ENCODE measurements around the gene EPS8L3.
"Not testable (repeated sequence)": the region's sequence is repeated elsewhere in the genome, so short reads cannot be mapped to it uniquely, and the experiment has no call there.

EPS8L3 gene

GRCh38 chr1:109760581-109761226 is 3.0 kb downstream of the EPS8L3 start:
- DNase-seq, result no peak

GRCh38 chr1:109759513-109760334 is 4.0 kb downstream of the EPS8L3 start:
- H3K27me3 ChIP-seq (replicated peaks), result no peaks in the 10 kb centered on the region
- no peak for TF ChIP-seq CTCF (IDR thresholded peaks at IDR 0.05; ENCODE audit: low read depth, low read length, missing control alignments)
- no peak overlapping the region for H3K27ac ChIP-seq
- H3K4me3 ChIP-seq (ENCODE audit: low read depth, low read length), result no peak overlapping the region
- no peak for DNase-seq
- no peaks in the 10 kb centered on the region for H3K36me3 ChIP-seq (replicated peaks)
- in situ Hi-C loops (cut with HindIII; ENCODE audit: low pct_ligation_motif_present, low sequenced_read_pairs), result loop anchor here (10.0 kb wide), 1 partner anchor 105 kb away; the partner anchor contains the start of gene GSTM4

More at GRCh38 chr1:109760581-109761226, 3.0 kb downstream of the EPS8L3 start:
- H3K4me3 ChIP-seq (ENCODE audit: low read depth, low read length), result no peak overlapping the region
- in situ Hi-C loops (cut with HindIII; ENCODE audit: low pct_ligation_motif_present, low sequenced_read_pairs), result loop anchor here (10.0 kb wide), 1 partner anchor 106 kb away; the partner anchor contains the start of gene GSTM4
- H3K27ac ChIP-seq, result no peak overlapping the region
- H3K27me3 ChIP-seq (replicated peaks), result no peaks in the 10 kb centered on the region
- TF ChIP-seq CTCF (IDR thresholded peaks at IDR 0.05; ENCODE audit: low read depth, low read length, missing control alignments), result no peak
- no peaks in the 10 kb centered on the region for H3K36me3 ChIP-seq (replicated peaks)

GRCh38 chr1:109757936-109758786 is 5.6 kb downstream of the EPS8L3 start:
- DNase-seq, result no peak
- H3K4me3 ChIP-seq (ENCODE audit: low read depth, low read length), result no peak overlapping the region
- H3K27me3 ChIP-seq (replicated peaks), result no peaks in the 10 kb centered on the region
- no peak overlapping the region for H3K27ac ChIP-seq
- in situ Hi-C loops (cut with HindIII; ENCODE audit: low pct_ligation_motif_present, low sequenced_read_pairs), result no loop called here
- H3K36me3 ChIP-seq (replicated peaks), result no peaks in the 10 kb centered on the region
- TF ChIP-seq CTCF (IDR thresholded peaks at IDR 0.05; ENCODE audit: low read depth, low read length, missing control alignments), result no peak

- H3K27ac ChIP-seq, result no peak overlapping the region
- H3K36me3 ChIP-seq (replicated peaks), result no peaks in the 10 kb centered on the region
- no peak for DNase-seq
- in situ Hi-C loops (cut with HindIII; ENCODE audit: low pct_ligation_motif_present, low sequenced_read_pairs), result no loop called here
- no peak overlapping the region for H3K4me3 ChIP-seq (ENCODE audit: low read depth, low read length)
- TF ChIP-seq CTCF (IDR thresholded peaks at IDR 0.05; ENCODE audit: low read depth, low read length, missing control alignments), result no peak
- no peaks in the 10 kb centered on the region for H3K27me3 ChIP-seq (replicated peaks)
Observed at GRCh38 chr1:109756848-109757521, 6.7 kb downstream of the EPS8L3 start.

GRCh38 chr1:109756325-109756724 is 7.4 kb downstream of the EPS8L3 start:
- H3K27ac ChIP-seq; DNase-seq; H3K36me3 ChIP-seq (replicated peaks); in situ Hi-C loops (cut with HindIII; ENCODE audit: low pct_ligation_motif_present, low sequenced_read_pairs); H3K27me3 ChIP-seq (replicated peaks); H3K4me3 ChIP-seq (ENCODE audit: low read depth, low read length): not testable (repeated sequence)

All from brain microvascular endothelial cell (primary cell).